ENCODE measurements around the gene E2F6. TPM values are rescaled to one million over a fixed set of nuclear protein-coding genes. Genes with fewer than 3 reads are reported as not detected.

E2F6 gene
- total and polyA plus RNA-seq, 2 of the 13 experiments (the other 11 are each of a cell fraction or from before 2014, with no cell fraction given) = 27.3 to 36.0 TPM

DNA sequence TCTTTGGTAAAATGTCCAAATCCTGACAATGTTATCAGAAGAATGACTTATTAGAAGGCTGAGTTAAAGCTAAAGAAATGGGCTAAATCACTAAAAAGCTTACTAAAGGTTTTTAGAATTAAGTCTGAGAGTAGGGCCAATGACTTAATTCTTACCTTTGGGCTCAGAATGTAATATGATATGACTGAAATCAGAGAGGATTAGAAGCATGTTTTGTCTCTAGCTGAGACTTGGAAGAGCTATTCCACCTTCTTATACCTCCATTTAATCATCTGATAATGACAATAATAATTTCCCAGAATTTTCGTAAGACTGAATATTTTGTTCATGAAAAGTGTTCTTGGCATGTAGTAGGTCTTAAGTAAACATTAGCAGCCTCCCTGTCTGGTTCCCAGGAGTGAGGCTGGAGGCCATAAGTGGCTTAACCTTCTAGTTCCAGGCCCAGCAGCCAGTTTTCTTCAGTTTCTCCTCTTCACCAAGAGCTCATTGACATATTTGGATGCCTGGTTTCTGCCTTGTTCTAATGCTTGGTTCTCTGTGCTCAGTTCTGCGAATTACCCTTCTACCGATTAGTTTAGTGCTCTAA lies 25.5 kb upstream of the E2F6 start:
- H3K36me3 ChIP-seq (replicated peaks in 1 of 2; ENCODE audit: control insufficient read depth in 1 of 2, insufficient read depth in 2 of 2, low read length in 2 of 2) = peaks cover 4% of the 10 kb centered on the region in 2 experiments; a peak in 4 of 5 replicates
- H3K4me1 ChIP-seq (ENCODE audit: insufficient read depth, low read length) = peaks cover 93% of the 10 kb centered on the region
- no peak overlapping the region for H2AFZ ChIP-seq (ENCODE audit: low read length)
- in situ Hi-C loops (cut with HindIII; ENCODE audit: extremely low pct_ligation_motif_present, low pct_unique_long_range_greater_than_20kb) (no loop called here), intact Hi-C loops (cut with micrococcal nuclease; ENCODE audit: unreplicated experiment) (loop anchor here (1.0 kb wide), 1 partner anchor 8 kb away; no protein-coding TSS in a partner anchor)
- no peak overlapping the region for H3K4me3 ChIP-seq (replicated peaks in 1 of 3; ENCODE audit: insufficient read depth in 1 of 3, low read depth in 2 of 3, low read length in 3 of 3)
- no peak overlapping the region for H3K4me2 ChIP-seq (ENCODE audit: low read depth, low read length)
- POLR2A ChIA-PET = interaction anchor here (1.0 to 3.0 kb wide), 3 partner anchors 8 to 48 kb away, joined by 3 to 21 read pairs (median 4); no protein-coding TSS in a partner anchor
- BruUV-seq (replicated peaks) = no TSS peak
- H3K27ac ChIP-seq (ENCODE audit: extremely low read length, insufficient read depth, low read length) = peak overlapping the region; percentile 23
- DNase-seq (ENCODE audit: low spot score) = no peak
- H3K79me2 ChIP-seq (ENCODE audit: insufficient read depth, low read length) = peaks cover 97% of the 10 kb centered on the region
- no peak overlapping the region for H3K9ac ChIP-seq (ENCODE audit: insufficient read depth, low read depth, low read length)
- no peaks in the 10 kb centered on the region for H3K9me3 ChIP-seq (ENCODE audit: low read length)
- TF ChIP-seq KDM2A (CRISPR knock-in tag; IDR thresholded peaks at IDR 0.05; ENCODE audit: borderline replicate concordance, low read depth) (no peak), ZBTB1 (CRISPR knock-in tag; IDR thresholded peaks at IDR 0.05; ENCODE audit: borderline replicate concordance) (no peak), PHF8 (CRISPR knock-in tag; IDR thresholded peaks at IDR 0.05) (no peak), ZBTB3 (CRISPR knock-in tag; IDR thresholded peaks at IDR 0.05; ENCODE audit: borderline replicate concordance, low read depth) (no peak), ZMYM4 (CRISPR knock-in tag; IDR thresholded peaks at IDR 0.05) (0 out of 2 replicates have a peak, but pooled peaks have one; percentile 0), JUND (CRISPR knock-in tag; IDR thresholded peaks at IDR 0.05) (no peak), NR2C2 (CRISPR knock-in tag; IDR thresholded peaks at IDR 0.05; ENCODE audit: borderline replicate concordance) (no peak), MATR3 (CRISPR knock-in tag; IDR thresholded peaks at IDR 0.05) (no peak), SIX1 (CRISPR knock-in tag; IDR thresholded peaks at IDR 0.05; ENCODE audit: borderline replicate concordance) (peak; percentile 92; the same call in 1 of the 2 replicates), RBM22 (optimal IDR thresholded peaks at IDR 0.05; ENCODE audit: low read length) (no peak), KMT2B (CRISPR knock-in tag; IDR thresholded peaks at IDR 0.05) (no peak), RBM39 (IDR thresholded peaks at IDR 0.05; ENCODE audit: low read depth, low read length, poor library complexity, severe bottlenecking) (no peak), ZKSCAN1 (IDR thresholded peaks at IDR 0.05; ENCODE audit: low read length) (peak; percentile 62), ZSCAN20 (CRISPR knock-in tag; IDR thresholded peaks at IDR 0.05; ENCODE audit: borderline replicate concordance) (no peak), POLR2AphosphoS2 (IDR thresholded peaks at IDR 0.05; ENCODE audit: low read depth, low read length) (no peak), HNF4G (IDR thresholded peaks at IDR 0.05; ENCODE audit: borderline replicate concordance, low read depth, low read length) (no peak), HNF4G (CRISPR knock-in tag; IDR thresholded peaks at IDR 0.05; ENCODE audit: borderline replicate concordance, low read depth) (no peak), HNRNPUL1 (IDR thresholded peaks at IDR 0.05; ENCODE audit: low read depth, low read length) (no peak), ZNF335 (CRISPR knock-in tag; IDR thresholded peaks at IDR 0.05) (no peak), SAFB2 (CRISPR knock-in tag; IDR thresholded peaks at IDR 0.05; ENCODE audit: borderline replicate concordance, low read depth) (no peak), ETV6 (CRISPR knock-in tag; conservative IDR thresholded peaks at IDR 0.05) (no peak)
- TF ChIP-seq, protein P1, sequence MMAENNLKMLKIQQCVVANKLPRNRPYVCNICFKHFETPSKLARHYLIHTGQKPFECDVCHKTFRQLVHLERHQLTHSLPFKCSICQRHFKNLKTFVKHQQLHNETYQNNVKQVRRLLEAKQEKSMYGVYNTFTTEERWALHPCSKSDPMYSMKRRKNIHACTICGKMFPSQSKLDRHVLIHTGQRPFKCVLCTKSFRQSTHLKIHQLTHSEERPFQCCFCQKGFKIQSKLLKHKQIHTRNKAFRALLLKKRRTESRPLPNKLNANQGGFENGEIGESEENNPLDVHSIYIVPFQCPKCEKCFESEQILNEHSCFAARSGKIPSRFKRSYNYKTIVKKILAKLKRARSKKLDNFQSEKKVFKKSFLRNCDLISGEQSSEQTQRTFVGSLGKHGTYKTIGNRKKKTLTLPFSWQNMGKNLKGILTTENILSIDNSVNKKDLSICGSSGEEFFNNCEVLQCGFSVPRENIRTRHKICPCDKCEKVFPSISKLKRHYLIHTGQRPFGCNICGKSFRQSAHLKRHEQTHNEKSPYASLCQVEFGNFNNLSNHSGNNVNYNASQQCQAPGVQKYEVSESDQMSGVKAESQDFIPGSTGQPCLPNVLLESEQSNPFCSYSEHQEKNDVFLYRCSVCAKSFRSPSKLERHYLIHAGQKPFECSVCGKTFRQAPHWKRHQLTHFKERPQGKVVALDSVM (CRISPR knock-in tag; IDR thresholded peaks at IDR 0.05) = peak; percentile 83
- TF ChIP-seq, protein P2, sequence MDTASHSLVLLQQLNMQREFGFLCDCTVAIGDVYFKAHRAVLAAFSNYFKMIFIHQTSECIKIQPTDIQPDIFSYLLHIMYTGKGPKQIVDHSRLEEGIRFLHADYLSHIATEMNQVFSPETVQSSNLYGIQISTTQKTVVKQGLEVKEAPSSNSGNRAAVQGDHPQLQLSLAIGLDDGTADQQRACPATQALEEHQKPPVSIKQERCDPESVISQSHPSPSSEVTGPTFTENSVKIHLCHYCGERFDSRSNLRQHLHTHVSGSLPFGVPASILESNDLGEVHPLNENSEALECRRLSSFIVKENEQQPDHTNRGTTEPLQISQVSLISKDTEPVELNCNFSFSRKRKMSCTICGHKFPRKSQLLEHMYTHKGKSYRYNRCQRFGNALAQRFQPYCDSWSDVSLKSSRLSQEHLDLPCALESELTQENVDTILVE (CRISPR knock-in tag; IDR thresholded peaks at IDR 0.05) = no peak
- CTCF ChIA-PET (ENCODE audit: low intra/inter-chr PET ratio, low total read pairs) = no interaction called here
- H4K20me1 ChIP-seq (ENCODE audit: insufficient read depth, low read length) = no peaks in the 10 kb centered on the region
- H3K27me3 ChIP-seq (ENCODE audit: control insufficient read depth in 1 of 2, insufficient read depth in 2 of 2, low read length in 2 of 2) = no peaks in the 10 kb centered on the region
- WGBS (ENCODE audit: low lambda C conversion rate) = 67% methylated on average over 3 of the region's 3 CpGs
- no peak for ATAC-seq
- FAIRE-seq = no peak

All from HepG2 (cell line).